GM19238 (cell line): ENCODE data around the gene TPX2.

Experiments used
- DNase-seq: peaks from one replicate; pipeline ENCODE4 v3.0.0; 2011; ENCODE audit warnings: low spot score; ENCODE audit not compliant: insufficient read length

TPX2 gene

GRCh38 chr20:31706607-31707257 lies 32.4 kb upstream of the TPX2 start:
- no peak for DNase-seq

- no peak for DNase-seq
Measured at GRCh38 chr20:31707258-31707615, 31.9 kb upstream of the TPX2 start.

GRCh38 chr20:31707994-31708735 lies 30.9 kb upstream of the TPX2 start:
- DNase-seq, result no peak

GRCh38 chr20:31708736-31709534 lies 30.2 kb upstream of the TPX2 start:
- no peak for DNase-seq

GRCh38 chr20:31709939-31710338 lies 29.2 kb upstream of the TPX2 start:
- DNase-seq, result no peak

GRCh38 chr20:31710423-31711108 lies 28.5 kb upstream of the TPX2 start:
- no peak for DNase-seq

GRCh38 chr20:31711179-31712111 lies 27.6 kb upstream of the TPX2 start:
- no peak for DNase-seq

GRCh38 chr20:31712112-31712553 lies 27.0 kb upstream of the TPX2 start:
- no peak for DNase-seq

GRCh38 chr20:31712564-31713311 lies 26.4 kb upstream of the TPX2 start:
- DNase-seq, result no peak

GRCh38 chr20:31713312-31714273 lies 25.5 kb upstream of the TPX2 start:
- no peak for DNase-seq

GRCh38 chr20:31715766-31716165 lies 23.3 kb upstream of the TPX2 start:
- no peak for DNase-seq

- no peak for DNase-seq
Measured at GRCh38 chr20:31716351-31716750, 22.7 kb upstream of the TPX2 start.

- DNase-seq, result no peak
Measured at GRCh38 chr20:31716818-31717477, 22.1 kb upstream of the TPX2 start.

- DNase-seq, result no peak
Measured at GRCh38 chr20:31717478-31718201, 21.4 kb upstream of the TPX2 start.

- DNase-seq, result no peak
Measured at GRCh38 chr20:31718952-31719643, 20.0 kb upstream of the TPX2 start.

- no peak for DNase-seq
Measured at GRCh38 chr20:31719644-31720485, 19.2 kb upstream of the TPX2 start.
